Measurements from ENCODE around the gene ATP7B.
"Not testable (repeated sequence)": the region's sequence is repeated elsewhere in the genome, so short reads cannot be mapped to it uniquely, and the experiment has no call there.

ATP7B gene

GRCh38 chr13:51921790-51922740 lies 89.2 kb downstream of the ATP7B start:
- DNase-seq: peak; percentile 6

GRCh38 chr13:51920786-51921185 lies 90.5 kb downstream of the ATP7B start:
- DNase-seq: no peak

GRCh38 chr13:51920267-51920666 lies 91.0 kb downstream of the ATP7B start:
- no peak for DNase-seq

GRCh38 chr13:51919531-51919930 lies 91.7 kb downstream of the ATP7B start:
- no peak for DNase-seq

- DNase-seq: no peak
These were observed 94.3 kb downstream of the ATP7B start for GRCh38 chr13:51916962-51917361.

GRCh38 chr13:51916051-51916818 lies 95.0 kb downstream of the ATP7B start:
- no peak for DNase-seq

- no peak for DNase-seq
These were observed 97.1 kb downstream of the ATP7B start for GRCh38 chr13:51914137-51914493.

- DNase-seq: peak; percentile 7
These were observed 97.7 kb downstream of the ATP7B start for GRCh38 chr13:51913421-51914136.

GRCh38 chr13:51912511-51913225 lies 98.6 kb downstream of the ATP7B start:
- DNase-seq: no peak

GRCh38 chr13:51912091-51912490 lies 99.2 kb downstream of the ATP7B start:
- no peak for DNase-seq

- DNase-seq: no peak
These were observed 100.7 kb downstream of the ATP7B start for GRCh38 chr13:51910508-51910907.

GRCh38 chr13:51909265-51909664 lies 102.0 kb downstream of the ATP7B start:
- DNase-seq: not testable (repeated sequence)

GRCh38 chr13:51907040-51907732 lies 104.1 kb downstream of the ATP7B start:
- DNase-seq: no peak

GRCh38 chr13:51906581-51906980 lies 104.7 kb downstream of the ATP7B start:
- no peak for DNase-seq

GRCh38 chr13:51905787-51906186 lies 105.5 kb downstream of the ATP7B start:
- DNase-seq: no peak

- no peak for DNase-seq
These were observed 108.5 kb downstream of the ATP7B start for GRCh38 chr13:51902776-51903175.

- DNase-seq: no peak
These were observed 110.8 kb downstream of the ATP7B start for GRCh38 chr13:51900471-51900870.

GRCh38 chr13:51895906-51896888 lies 115.1 kb downstream of the ATP7B start:
- DNase-seq: peak; percentile 46

- DNase-seq: no peak
These were observed 117.0 kb downstream of the ATP7B start for GRCh38 chr13:51894239-51894638.

GRCh38 chr13:51892657-51893056 lies 118.6 kb downstream of the ATP7B start:
- no peak for DNase-seq

All from fibroblast of skin of scalp (primary cell).